Measurements from ENCODE around the gene CFAP97. TPM values are rescaled to one million over a fixed set of nuclear protein-coding genes. Genes with fewer than 3 reads are reported as not detected.

Gene CFAP97
- total and polyA plus RNA-seq, 9 of the 15 experiments (the other 6 are each of a cell fraction or from before 2014, with no cell fraction given): 17.3 to 57.8 (median 44.4) TPM

- TF ChIP-seq, protein P1, sequence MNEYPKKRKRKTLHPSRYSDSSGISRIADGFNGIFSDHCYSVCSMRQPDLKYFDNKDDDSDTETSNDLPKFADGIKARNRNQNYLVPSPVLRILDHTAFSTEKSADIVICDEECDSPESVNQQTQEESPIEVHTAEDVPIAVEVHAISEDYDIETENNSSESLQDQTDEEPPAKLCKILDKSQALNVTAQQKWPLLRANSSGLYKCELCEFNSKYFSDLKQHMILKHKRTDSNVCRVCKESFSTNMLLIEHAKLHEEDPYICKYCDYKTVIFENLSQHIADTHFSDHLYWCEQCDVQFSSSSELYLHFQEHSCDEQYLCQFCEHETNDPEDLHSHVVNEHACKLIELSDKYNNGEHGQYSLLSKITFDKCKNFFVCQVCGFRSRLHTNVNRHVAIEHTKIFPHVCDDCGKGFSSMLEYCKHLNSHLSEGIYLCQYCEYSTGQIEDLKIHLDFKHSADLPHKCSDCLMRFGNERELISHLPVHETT (CRISPR knock-in tag; conservative IDR thresholded peaks at IDR 0.05 in 1 of 2, IDR thresholded peaks at IDR 0.05 in 1 of 2): 0 out of 4 replicates have a peak, but pooled peaks of 1 of the 2 experiments have one; percentile 29
- TF ChIP-seq ZNF121 (CRISPR knock-in tag; conservative IDR thresholded peaks at IDR 0.05): no peak
- TF ChIP-seq RFX5 (IDR thresholded peaks at IDR 0.05; ENCODE audit: low read depth, low read length): no peak
- peak; percentile 90 for TF ChIP-seq ZNF511 (CRISPR knock-in tag; IDR thresholded peaks at IDR 0.05)
- TF ChIP-seq DDX20 (tag; IDR thresholded peaks at IDR 0.05; ENCODE audit: low read depth): no peak
- TF ChIP-seq RAD51 (IDR thresholded peaks at IDR 0.05; ENCODE audit: borderline replicate concordance, low read depth): no peak
- TF ChIP-seq SMAD1 (IDR thresholded peaks at IDR 0.05; ENCODE audit: low read depth, low read length, partially characterized antibody): no peak
- TF ChIP-seq CHD7 (IDR thresholded peaks at IDR 0.05; ENCODE audit: low read depth, low read length): no peak
- TF ChIP-seq RBBP5 (IDR thresholded peaks at IDR 0.05; ENCODE audit: borderline replicate concordance, insufficient read depth, low read length, poor library complexity, severe bottlenecking): peak; percentile 88
- TF ChIP-seq SMARCC2 (IDR thresholded peaks at IDR 0.05; ENCODE audit: low read depth): no peak
- no peak for TF ChIP-seq HDGF (IDR thresholded peaks at IDR 0.05)
- TF ChIP-seq POLR3A (IDR thresholded peaks at IDR 0.05; ENCODE audit: borderline replicate concordance, extremely low read depth, insufficient read depth, insufficient read length): no peak
- TF ChIP-seq KDM4B (IDR thresholded peaks at IDR 0.05; ENCODE audit: borderline replicate concordance in 2 of 2, low read depth in 1 of 2): peak in 1 of 2 experiments; percentile 30; a peak in 1 of 4 replicates
Observed at GRCh38 chr4:185142912-185143600, 60.7 kb downstream of the CFAP97 start, which contains the start of gene SLC25A4 (continued).
